Muscle of leg (tissue), 16 donors: ENCODE data around the gene PRAMEF2. TPM values are rescaled to one million over a fixed set of nuclear protein-coding genes. Genes with fewer than 3 reads are reported as not detected.
"Not testable (repeated sequence)": the region's sequence is repeated elsewhere in the genome, so short reads cannot be mapped to it uniquely, and the experiment has no call there.

Experiments
- DNase-seq: peaks from one replicate; pipeline ENCODE4 v3.0.0; 2013
- H3K27ac ChIP-seq: one replicate; pipeline ENCODE4 v1.5.1; 2013; ENCODE audit warnings: mild to moderate bottlenecking, low read length, control low read depth
- H3K27me3 ChIP-seq: one replicate; pipeline ENCODE4 v1.6.1; 2013; ENCODE audit warnings: low read length; ENCODE audit not compliant: control insufficient read depth, insufficient read depth
- H3K36me3 ChIP-seq: one replicate; pipeline ENCODE4 v1.6.1; 2013; ENCODE audit warnings: low read length; ENCODE audit not compliant: control insufficient read depth, insufficient read depth
- H3K4me1 ChIP-seq: one replicate; pipeline ENCODE4 v1.6.1; 2013; ENCODE audit warnings: low read length; ENCODE audit not compliant: control insufficient read depth, insufficient read depth
- H3K4me3 ChIP-seq: one replicate; pipeline ENCODE4 v1.5.1; 2013; ENCODE audit warnings: low read length, control low read depth
- H3K9me3 ChIP-seq: replicated peaks from 2 replicates; pipeline ENCODE4 v1.6.1; 2013; ENCODE audit warnings: low read depth, low read length; ENCODE audit not compliant: control insufficient read depth
- WGBS: methylation state at CpG from one replicate; pipeline ENCODE4 v1.1.5; 2013; ENCODE audit warnings: missing lambda C conversion rate; ENCODE audit not compliant: insufficient coverage; 5-methylcytosine and 5-hydroxymethylcytosine counted together
- long read RNA-seq, 11 donors: transcript quantifications; one replicate each; lab custom pipeline, GENCODE V29; 2026
- polyA plus RNA-seq, 8 donors: library from polyadenylated mRNA; unstranded; fragments of 120-200 nt; gene quantifications; one replicate each; pipeline versions ENCODE4 v1.2.1 to v1.2.3, GENCODE V29; 2013; ENCODE audit warnings: inconsistent platforms in 1 of 8, low replicate concordance in 1 of 8; ENCODE audit not compliant: insufficient read length in 8 of 8, insufficient read depth in 1 of 8
- total RNA-seq: library from RNA; stranded (reverse); fragments of 120-200 nt; gene quantifications from one replicate; pipeline ENCODE4 v1.2.4, GENCODE V29; 2013

PRAMEF2 gene, protein sequence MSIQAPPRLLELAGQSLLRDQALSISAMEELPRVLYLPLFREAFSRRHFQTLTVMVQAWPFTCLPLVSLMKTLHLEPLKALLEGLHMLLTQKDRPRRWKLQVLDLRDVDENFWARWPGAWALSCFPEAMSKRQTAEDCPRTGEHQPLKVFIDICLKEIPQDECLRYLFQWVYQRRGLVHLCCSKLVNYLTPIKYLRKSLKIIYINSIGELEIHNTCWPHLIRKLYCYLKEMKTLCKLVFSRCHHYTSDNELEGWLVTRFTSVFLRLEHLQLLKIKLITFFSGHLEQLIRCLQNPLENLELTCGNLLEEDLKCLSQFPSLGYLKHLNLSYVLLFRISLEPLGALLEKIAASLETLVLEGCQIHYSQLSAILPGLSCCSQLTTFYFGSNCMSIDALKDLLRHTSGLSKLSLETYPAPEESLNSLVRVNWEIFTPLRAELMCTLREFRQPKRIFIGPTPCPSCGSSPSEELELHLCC
- total RNA-seq = not detected
- not detected for polyA plus RNA-seq
- long read RNA-seq, donor 1 = 0 reads
- long read RNA-seq, donor 2 = 0 reads
- long read RNA-seq, donor 3 = 0 reads
- long read RNA-seq, donor 4 = 0 reads
- long read RNA-seq, donor 5 = 0 reads
- long read RNA-seq, donor 6 = 0 reads
- long read RNA-seq, donor 7 = 0 reads
- long read RNA-seq, donor 8 = 0 reads
- long read RNA-seq, donor 9 = 0 reads
- long read RNA-seq, donor 10 = 0 reads
- long read RNA-seq, donor 11 = 0 reads

DNA sequence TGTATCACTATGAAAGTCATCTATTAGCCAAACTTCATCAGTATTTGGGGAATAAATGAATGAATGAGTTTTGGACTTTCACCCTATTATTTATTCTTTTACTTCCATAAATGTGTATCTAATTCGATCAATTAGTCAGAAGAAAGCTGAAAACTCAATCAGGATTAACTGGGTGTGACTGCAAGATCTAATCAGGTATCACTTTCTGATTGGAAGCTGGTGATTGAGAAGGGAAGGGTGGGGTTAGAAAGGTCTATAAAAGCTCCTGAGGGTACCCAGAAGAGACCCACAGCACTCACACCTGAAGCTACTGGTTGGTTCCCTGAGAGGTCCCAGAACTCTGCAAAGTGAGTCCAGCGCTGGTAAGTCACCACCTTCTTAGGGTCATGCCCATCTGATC lies at the start of gene PRAMEF2:
Gene PRAMEF2 (plus strand): TSS at position 301 of the 400 bp plus-strand sequence. CDS start 1,924 bp downstream, outside the sequence.
- H3K4me1 ChIP-seq, DNase-seq, H3K27me3 ChIP-seq, H3K4me3 ChIP-seq, H3K27ac ChIP-seq, H3K9me3 ChIP-seq, H3K36me3 ChIP-seq: not testable (repeated sequence)
- WGBS = no CpG with 5 or more reads among the region's 2 CpGs

GRCh38 chr1:12809933-12810332 lies 47.0 kb upstream of the PRAMEF2 start:
- Histone ChIP-seq H3K4me1 (no peaks in the 10 kb centered on the region), H3K27ac (no peak overlapping the region), H3K36me3 (no peaks in the 10 kb centered on the region), H3K9me3 (no peaks in the 10 kb centered on the region), H3K4me3 (no peak overlapping the region), H3K27me3 (peaks cover 2% of the 10 kb centered on the region)
- DNase-seq = no peak
- WGBS = 83% methylated on average over 1 of the region's 1 CpG

DNA sequence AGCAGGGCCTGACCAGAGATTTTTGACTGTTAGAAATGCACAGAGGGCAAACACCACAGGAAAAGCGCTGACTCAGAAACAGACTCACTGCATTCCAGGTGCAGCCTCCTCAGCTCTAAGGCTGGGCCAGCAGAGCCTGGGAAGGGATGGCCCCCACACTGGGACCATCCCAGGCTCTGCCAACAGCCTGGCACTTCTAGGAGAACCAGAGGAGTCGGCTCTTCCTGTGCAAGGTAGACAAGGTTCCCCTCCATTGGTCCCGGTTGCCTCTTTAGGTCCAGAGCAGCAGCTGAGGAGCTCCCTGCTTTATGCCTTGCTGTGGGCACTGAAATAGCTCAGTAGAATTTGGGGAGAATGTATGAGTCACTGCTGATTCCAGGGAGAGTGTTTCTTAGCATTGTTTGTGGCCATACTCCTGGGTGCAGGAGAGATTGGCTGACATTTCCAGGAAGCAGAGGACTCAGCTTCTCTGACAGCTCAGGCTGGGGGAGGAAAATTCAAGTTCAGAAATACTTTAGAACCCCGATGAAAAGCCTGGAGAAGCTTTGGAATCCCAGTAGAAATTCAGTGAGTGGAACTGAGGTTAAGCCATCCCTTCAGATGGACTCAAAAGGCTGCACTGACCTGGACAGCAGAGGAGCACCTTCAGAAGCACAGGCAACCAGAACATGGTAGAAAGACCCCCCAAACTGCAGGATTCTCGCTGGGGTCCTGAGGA lies 46.0 kb upstream of the PRAMEF2 start:
- no peak overlapping the region for H3K27ac ChIP-seq
- no peak for DNase-seq
- no peaks in the 10 kb centered on the region for H3K36me3 ChIP-seq
- 82% methylated on average over 4 of the region's 5 CpGs for WGBS
- no peaks in the 10 kb centered on the region for H3K4me1 ChIP-seq
- peaks cover 2% of the 10 kb centered on the region for H3K27me3 ChIP-seq
- no peaks in the 10 kb centered on the region for H3K9me3 ChIP-seq
- H3K4me3 ChIP-seq = no peak overlapping the region

DNA sequence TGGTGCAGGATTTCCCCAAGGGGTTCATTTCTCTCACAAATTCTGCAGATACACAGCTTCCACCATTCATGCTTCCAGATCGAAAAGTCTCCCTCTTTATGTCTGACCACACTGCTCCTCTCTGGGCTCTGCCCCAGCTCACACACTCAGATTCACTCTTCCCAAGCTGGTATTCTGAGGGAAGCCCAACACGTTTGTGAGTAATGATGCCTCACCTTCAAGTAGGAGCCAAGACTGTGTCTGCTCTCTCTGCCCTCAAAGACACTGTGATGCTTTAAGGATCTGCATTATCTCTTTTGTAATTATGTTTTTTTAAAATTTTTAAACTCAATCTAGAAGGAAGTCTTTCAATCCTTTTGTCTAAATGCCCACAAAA lies 45.5 kb upstream of the PRAMEF2 start:
- H3K4me3 ChIP-seq = no peak overlapping the region
- no peaks in the 10 kb centered on the region for H3K9me3 ChIP-seq
- H3K36me3 ChIP-seq = no peaks in the 10 kb centered on the region
- WGBS = 100% methylated on average over 1 of the region's 2 CpGs
- peaks cover 2% of the 10 kb centered on the region for H3K27me3 ChIP-seq
- DNase-seq = no peak
- no peak overlapping the region for H3K27ac ChIP-seq
- H3K4me1 ChIP-seq = no peaks in the 10 kb centered on the region

GRCh38 chr1:12819061-12819460 lies 37.8 kb upstream of the PRAMEF2 start:
- not testable (repeated sequence) for H3K4me3 ChIP-seq, DNase-seq, H3K36me3 ChIP-seq, H3K4me1 ChIP-seq, H3K27me3 ChIP-seq, H3K27ac ChIP-seq, H3K9me3 ChIP-seq
- 72% methylated on average over 5 of the region's 6 CpGs for WGBS

DNA sequence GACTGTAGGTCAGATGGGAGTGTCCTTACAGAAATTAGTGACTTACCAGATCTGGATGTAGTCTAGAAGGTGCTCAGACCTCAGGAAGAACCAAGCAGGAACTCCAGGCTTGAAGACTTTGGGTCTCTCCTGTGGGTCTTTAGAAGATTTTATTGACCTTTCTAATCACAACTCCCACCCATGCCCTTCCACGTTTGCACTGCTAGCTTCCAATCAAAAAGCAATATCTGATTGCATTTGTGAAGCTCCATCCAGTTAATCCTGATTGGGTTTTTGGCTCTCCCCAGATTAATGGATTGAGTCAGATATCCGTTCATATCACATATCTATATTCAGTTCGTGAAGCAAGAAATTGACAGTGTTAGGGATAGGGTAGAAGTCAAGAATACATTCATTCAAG lies 25.6 kb upstream of the PRAMEF2 start, which contains the start of gene PRAMEF11:
Gene PRAMEF11 (minus strand): TSS at position 101 of the 400 bp plus-strand sequence. CDS start 2,621 bp downstream, outside the sequence.
- DNase-seq, H3K9me3 ChIP-seq, H3K27me3 ChIP-seq, H3K4me3 ChIP-seq, H3K4me1 ChIP-seq, H3K27ac ChIP-seq, H3K36me3 ChIP-seq: not testable (repeated sequence)
- WGBS = no CpG with 5 or more reads among the region's 3 CpGs

DNA sequence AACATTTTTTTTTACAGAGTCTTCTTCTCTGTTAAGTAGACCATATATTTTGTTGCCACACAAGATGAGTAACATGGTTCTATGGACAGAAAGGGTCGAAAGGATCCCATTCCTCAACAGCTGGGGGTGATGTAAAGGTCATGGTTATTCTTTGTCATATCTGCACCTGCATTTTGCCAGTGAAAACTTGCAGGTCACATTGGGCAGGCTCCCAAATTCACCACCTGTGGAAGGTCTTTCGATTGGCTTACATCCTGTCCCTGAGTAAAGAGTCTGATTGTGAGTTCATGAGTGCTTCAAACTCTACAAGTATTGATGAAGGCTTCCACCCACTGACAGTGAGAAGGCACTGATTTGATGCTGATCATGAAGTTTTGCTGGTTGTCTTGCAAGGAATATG lies 23.6 kb upstream of the PRAMEF2 start:
- H3K36me3 ChIP-seq, H3K4me1 ChIP-seq, H3K27ac ChIP-seq, H3K4me3 ChIP-seq, DNase-seq, H3K9me3 ChIP-seq, H3K27me3 ChIP-seq: not testable (repeated sequence)
- WGBS = 40% methylated on average over 1 of the region's 2 CpGs

DNA sequence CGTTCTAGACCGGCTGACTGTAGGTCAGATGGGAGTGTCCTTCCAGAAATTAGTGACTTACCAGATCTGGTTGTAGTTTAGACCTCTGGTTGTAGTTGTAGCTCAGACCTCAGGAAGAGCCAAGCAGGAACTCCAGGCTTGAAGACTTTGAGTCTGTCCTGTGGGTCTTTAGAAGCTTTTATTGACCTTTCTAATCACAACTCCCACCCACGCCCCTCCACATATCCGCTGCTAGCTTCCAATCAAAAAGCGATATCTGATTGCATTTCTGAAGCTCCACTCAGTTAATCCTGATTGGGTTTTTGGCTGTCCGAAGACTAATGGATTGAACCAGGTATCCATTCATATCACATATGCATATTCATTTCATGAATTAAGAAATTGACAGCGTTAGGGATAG lies 8.3 kb upstream of the PRAMEF2 start, which contains the start of gene HNRNPCL1:
Gene HNRNPCL1 (minus strand): TSS at position 101 of the 400 bp plus-strand sequence. CDS start 431 bp downstream, outside the sequence.
- not testable (repeated sequence) for H3K27ac ChIP-seq, H3K36me3 ChIP-seq, H3K4me3 ChIP-seq, H3K27me3 ChIP-seq, H3K4me1 ChIP-seq, H3K9me3 ChIP-seq, DNase-seq
- 88% methylated on average over 3 of the region's 7 CpGs for WGBS

DNA sequence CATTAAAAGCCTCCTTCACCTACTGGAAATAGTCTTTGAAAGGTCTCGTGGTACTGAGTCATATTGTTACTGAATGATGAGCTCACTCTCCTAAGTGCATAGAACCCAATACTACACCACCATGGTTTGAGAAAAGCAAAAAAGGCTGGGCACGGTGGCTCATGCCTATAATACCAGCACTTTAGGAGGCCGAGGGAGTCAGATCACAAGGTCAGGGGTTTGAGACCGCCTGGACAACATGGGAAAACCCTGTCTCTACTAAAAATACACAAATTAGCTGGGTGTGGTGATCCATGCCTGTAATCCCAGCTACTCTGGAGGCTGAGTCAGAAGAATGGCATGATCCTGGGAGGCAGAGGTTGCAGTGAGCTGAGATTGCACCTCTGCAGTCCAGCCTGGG lies 5.1 kb upstream of the PRAMEF2 start:
- Histone ChIP-seq H3K9me3 (no peaks in the 10 kb centered on the region), H3K27ac (no peak overlapping the region), H3K4me1 (no peaks in the 10 kb centered on the region), H3K4me3 (no peak overlapping the region), H3K27me3 (no peaks in the 10 kb centered on the region), H3K36me3 (no peaks in the 10 kb centered on the region)
- WGBS = no CpG with 5 or more reads among the region's 4 CpGs
- DNase-seq = no peak
